22Rv1 (cell line): Measurements from ENCODE around the gene CPA5.

ENCODE experiments used
- H3K27ac ChIP-seq: fragments of 450-650 bp; 2 replicates; pipeline ENCODE4 v1.5.1; 2017
- CTCF ChIP-seq: fragments of 450-650 bp; IDR thresholded peaks from 2 replicates; pipeline ENCODE4 v1.5.1; 2017; ENCODE audit warnings: mild to moderate bottlenecking
- ZFX ChIP-seq: fragments of 450-650 bp; IDR thresholded peaks from 2 replicates; pipeline ENCODE4 v1.6.1; 2017; ENCODE audit warnings: antibody characterized with exemption, borderline replicate concordance

Gene CPA5

GRCh38 chr7:130413201-130413600, 68.6 kb downstream of the CPA5 start:
- no peak for TF ChIP-seq CTCF
- TF ChIP-seq ZFX: no peak

GRCh38 chr7:130415006-130415405, 70.4 kb downstream of the CPA5 start:
- H3K27ac ChIP-seq: no peak overlapping the region
- TF ChIP-seq CTCF (no peak), ZFX (no peak)

More at GRCh38 chr7:130413201-130413600, 68.6 kb downstream of the CPA5 start:
- no peak overlapping the region for H3K27ac ChIP-seq

GRCh38 chr7:130417213-130417612, 72.6 kb downstream of the CPA5 start:
- no peak for TF ChIP-seq ZFX
- no peak for TF ChIP-seq CTCF
- no peak overlapping the region for H3K27ac ChIP-seq

- TF ChIP-seq ZFX (no peak), CTCF (no peak)
- H3K27ac ChIP-seq: no peak overlapping the region
These were observed 73.7 kb downstream of the CPA5 start for GRCh38 chr7:130418306-130418705.
